GM12878 (cell line): Measurements from ENCODE around the gene SEMA4F. TPM values are rescaled to one million over a fixed set of nuclear protein-coding genes. Genes with fewer than 3 reads are reported as not detected.

Experiments used
- ATAC-seq: fragments of 200-7000 bp; cut with Tn5 transposase; 3 replicates; pipeline ENCODE4 v1.9.1; 2020; ENCODE audit warnings: mild to moderate bottlenecking, moderate library complexity
- BruUV-seq: library from RNA; stranded (reverse); fragments of 400-500 nt; replicated peaks from 2 replicates; lab custom pipeline; 2021; lab: Mats Ljungman, UMichigan
- CTCF ChIA-PET: fragments of 300-600 bp; sonication (Branson Sonifier 250); formaldehyde crosslinking; extraction: SDS; loops from one replicate; lab custom pipeline; 2021; ENCODE audit warnings: inconsistent platforms; lab: Yijun Ruan, JAX
- POLR2A ChIA-PET: fragments of 350-600 bp; formaldehyde crosslinking; extraction: SDS; loops from one replicate; lab custom pipeline; 2021; ENCODE audit warnings: inconsistent platforms; lab: Charles Lee
- RAD21 ChIA-PET: fragments of 300-600 bp; sonication (Branson Sonifier 250); formaldehyde crosslinking; loops from one replicate; lab custom pipeline; 2023; ENCODE audit warnings: antibody characterized with exemption; ENCODE audit not compliant: unreplicated experiment; lab: Charles Lee
- SMC1A ChIA-PET: fragments of 300-600 bp; sonication (Branson Sonifier 250); formaldehyde crosslinking; loops from one replicate; lab custom pipeline; 2023; ENCODE audit not compliant: unreplicated experiment, uncharacterized antibody; lab: Charles Lee
- DNase-seq: peaks from one replicate; pipeline ENCODE4 v3.0.0-alpha.2; 2011; ENCODE audit warnings: low read depth, low spot score
- FAIRE-seq: peaks from 3 replicates; lab custom pipeline; 2011; peaks lifted over from hg19 to GRCh38; lab: Jason Lieb, UNC
- H2AFZ ChIP-seq: 2 replicates; pipeline ENCODE4 v1.6.0; 2011; ENCODE audit warnings: low read depth, low read length, control low read depth; ENCODE audit not compliant: control insufficient read depth
- H3K27ac ChIP-seq: 2 replicates; pipeline ENCODE4 v1.5.1; 2011; ENCODE audit warnings: control low read depth; ENCODE audit not compliant: control insufficient read depth, insufficient read depth
- H3K27me3 ChIP-seq, 2 experiments: replicated peaks in 1 of 2; 2 replicates each; pipeline versions ENCODE4 v1.6.0 to v1.6.1; 2011; ENCODE audit warnings: low read length in 1 of 2; ENCODE audit not compliant: control insufficient read depth in 2 of 2, insufficient read depth in 2 of 2
- H3K36me3 ChIP-seq, 2 experiments: 2 replicates each; pipeline ENCODE4 v1.5.1; 2011; ENCODE audit warnings: low read length in 1 of 2; ENCODE audit not compliant: control insufficient read depth in 2 of 2, insufficient read depth in 2 of 2
- H3K4me1 ChIP-seq: 2 replicates; pipeline ENCODE4 v1.6.1; 2011; ENCODE audit warnings: mild to moderate bottlenecking, low read length, moderate library complexity, mixed read lengths; ENCODE audit not compliant: control insufficient read depth, insufficient read depth
- H3K4me2 ChIP-seq: 2 replicates; pipeline ENCODE4 v1.6.0; 2011; ENCODE audit warnings: control low read depth; ENCODE audit not compliant: control insufficient read depth, insufficient read depth
- H3K4me3 ChIP-seq: fragments of 200-600 bp; sonication (generic); 2 replicates; pipeline ENCODE4 v1.5.1; 2016
- H3K79me2 ChIP-seq: 2 replicates; pipeline ENCODE4 v1.6.0; 2011; ENCODE audit warnings: low read length; ENCODE audit not compliant: control insufficient read depth, insufficient read depth
- H3K9ac ChIP-seq: 2 replicates; pipeline ENCODE4 v1.8.0; 2011; ENCODE audit warnings: low read length, control low read depth, mixed read lengths; ENCODE audit not compliant: control insufficient read depth, insufficient read depth
- H3K9me3 ChIP-seq: replicated peaks from 3 replicates; pipeline ENCODE4 v1.5.1; 2011; ENCODE audit warnings: mild to moderate bottlenecking, low read length; ENCODE audit not compliant: control insufficient read depth, insufficient read depth
- H4K20me1 ChIP-seq: 2 replicates; pipeline ENCODE4 v1.6.0; 2011; ENCODE audit not compliant: control insufficient read depth, insufficient read depth
- BHLHE40 ChIP-seq, 2 experiments: fragments of 450-650 bp in 1 of 2; IDR thresholded peaks; 2 replicates each; pipeline ENCODE4 v1.6.1; 2011 to 2017; ENCODE audit warnings: low read depth in 2 of 2, borderline replicate concordance in 1 of 2, improper control_type of control experiment in 1 of 2, low read length in 1 of 2, mild to moderate bottlenecking in 1 of 2
- CHD4 ChIP-seq: fragments of 200-600 bp; sonication (generic); IDR thresholded peaks from 2 replicates; pipeline ENCODE4 v1.6.1; 2016; ENCODE audit warnings: mild to moderate bottlenecking
- EED ChIP-seq: sonication (generic); IDR thresholded peaks from 2 replicates; pipeline ENCODE4 v1.6.1; 2016; ENCODE audit warnings: antibody characterized with exemption, low read depth
- IRF4 ChIP-seq: IDR thresholded peaks from 2 replicates; pipeline ENCODE4 v1.6.1; 2011; ENCODE audit warnings: low read depth, low read length
- JUND ChIP-seq: IDR thresholded peaks from 2 replicates; pipeline ENCODE4 v1.6.1; 2012; ENCODE audit warnings: low read depth, mild to moderate bottlenecking, low read length, improper control_type of control experiment, moderate library complexity
- MAX ChIP-seq: IDR thresholded peaks from 2 replicates; pipeline ENCODE4 v1.6.1; 2012; ENCODE audit warnings: low read depth, low read length, improper control_type of control experiment
- MTA3 ChIP-seq: IDR thresholded peaks from 2 replicates; pipeline ENCODE4 v1.6.1; 2012; ENCODE audit warnings: low read length, inconsistent platforms, borderline replicate concordance
- MYB ChIP-seq: fragments of 150-350 bp; IDR thresholded peaks from 2 replicates; pipeline ENCODE4 v1.6.1; 2014; ENCODE audit warnings: mild to moderate bottlenecking, low read depth, low read length, borderline replicate concordance
- NBN ChIP-seq: fragments of 450-650 bp; IDR thresholded peaks from 2 replicates; pipeline ENCODE4 v1.6.1; 2016
- NRF1 ChIP-seq: conservative IDR thresholded peaks from 2 replicates; pipeline ENCODE4 v1.6.1; 2011; ENCODE audit warnings: mild to moderate bottlenecking, low read depth, low read length, improper control_type of control experiment
- PAX5 ChIP-seq: IDR thresholded peaks from 2 replicates; pipeline ENCODE4 v1.6.1; 2011; ENCODE audit warnings: low read depth, low read length, borderline replicate concordance
- POLR2AphosphoS2 ChIP-seq: IDR thresholded peaks from 2 replicates; pipeline ENCODE4 v1.6.1; 2011; ENCODE audit warnings: low read depth, mild to moderate bottlenecking, low read length, improper control_type of control experiment, moderate library complexity
- SMAD1 ChIP-seq: fragments of 450-650 bp; IDR thresholded peaks from 2 replicates; pipeline ENCODE4 v1.6.1; 2018; ENCODE audit warnings: mild to moderate bottlenecking, low read depth; ENCODE audit not compliant: partially characterized antibody
- SREBF1 ChIP-seq: IDR thresholded peaks from 2 replicates; pipeline ENCODE4 v1.6.1; 2012; ENCODE audit warnings: mild to moderate bottlenecking, low read length
- ZBTB4 ChIP-seq: fragments of 450-650 bp; formaldehyde crosslinking; IDR thresholded peaks from 2 replicates; pipeline ENCODE4 v1.4.0; 2022; ENCODE audit warnings: mild to moderate bottlenecking, moderate library complexity
- ZNF24 ChIP-seq: fragments of 450-650 bp; IDR thresholded peaks from 2 replicates; pipeline ENCODE4 v1.6.1; 2017; ENCODE audit warnings: antibody characterized with exemption, mild to moderate bottlenecking
- ZNF274 ChIP-seq: IDR thresholded peaks from one replicate; pipeline ENCODE4 v1.8.0; 2011; ENCODE audit not compliant: insufficient read length, insufficient read depth
- ZSCAN29 ChIP-seq: fragments of 450-650 bp; IDR thresholded peaks from 2 replicates; pipeline ENCODE4 v1.6.1; 2017; ENCODE audit warnings: mild to moderate bottlenecking, moderate library complexity
- WGBS: methylation state at CpG from one replicate; pipeline ENCODE4 v1.1.6; 2016; ENCODE audit warnings: low lambda C conversion rate; ENCODE audit not compliant: insufficient replicate concordance, insufficient coverage; ENCODE audit errors: missing lambda C conversion rate; 5-methylcytosine and 5-hydroxymethylcytosine counted together
- in situ Hi-C: fragments of 300-500 bp; cut with MboI; formaldehyde crosslinking; loops from 9 replicates; pipeline ENCODE4 v1.14.3; 2018; ENCODE audit warnings: mixed read lengths
- intact Hi-C: fragments of 100-400 bp; cut with micrococcal nuclease; formaldehyde crosslinking; loops from one replicate; pipeline ENCODE4 v1.14.2; 2022; ENCODE audit not compliant: unreplicated experiment
- polyA plus RNA-seq, 11 experiments: library from polyadenylated mRNA; depleted of rRNA in 4 of 11; unstranded in 6 of 11; stranded (reverse) in 5 of 11; fragments of >200 nt; fragmentation: Nextera tagmentation in 4 of 11; fragmentation: Illumina TruSeq in 1 of 11; extraction: Ambion mirVana in 4 of 11; extraction: Trizol in 1 of 11; gene quantifications; 1 replicate in 1 of 11; 2 replicates in 10 of 11; pipeline versions ENCODE4 v1.2.1 to v1.2.3, GENCODE V29; 2011 to 2016; ENCODE audit warnings: inconsistent platforms in 2 of 11, missing spikeins in 2 of 11, low read depth in 1 of 11
- total RNA-seq, 4 experiments: library from RNA; depleted of rRNA in 3 of 4; stranded (reverse); fragments of >200 nt in 3 of 4; fragmentation: Illumina TruSeq in 1 of 4; extraction: Trizol in 1 of 4; gene quantifications; 2 replicates each; pipeline versions ENCODE4 v1.2.1 to v1.2.3, GENCODE V29; 2013 to 2021

Gene SEMA4F
- total and polyA plus RNA-seq, 10 of the 15 experiments (the other 5 are each of a cell fraction or from before 2014, with no cell fraction given), result 0.26 to 3.0 (median 2.1) TPM

DNA sequence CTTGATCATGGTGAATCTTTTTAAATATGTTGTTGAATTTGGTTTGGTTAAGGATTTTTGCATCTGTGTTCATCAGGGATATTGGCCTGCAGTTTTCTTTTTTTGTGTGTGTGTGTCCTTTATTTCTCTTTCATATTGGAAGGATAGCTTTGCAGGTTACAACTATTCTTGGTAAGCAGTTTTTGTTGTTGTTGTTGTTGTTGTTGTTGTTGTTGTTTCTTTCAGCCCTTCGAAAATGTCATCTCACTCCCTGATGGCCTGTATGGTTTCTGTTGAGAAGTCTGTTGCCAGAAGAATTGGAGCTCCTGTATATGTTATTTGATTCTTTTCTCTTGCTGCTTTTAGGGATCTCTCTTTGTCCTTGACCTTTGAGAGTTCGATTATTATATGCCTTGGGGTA is 74.8 kb downstream of the SEMA4F start:
- no peaks in the 10 kb centered on the region for H3K36me3 ChIP-seq
- ChIA-PET SMC1A (interaction anchor here (0.5 kb wide), 1 partner anchor 106 kb away, joined by 3 read pairs; no protein-coding TSS in a partner anchor), CTCF (no interaction called here), POLR2A (no interaction called here), RAD21 (no interaction called here)
- no peak overlapping the region for H2AFZ ChIP-seq
- DNase-seq (no peak), ATAC-seq (no peak), FAIRE-seq (no peak)
- no peak overlapping the region for H3K4me3 ChIP-seq
- H3K4me1 ChIP-seq, result no peaks in the 10 kb centered on the region
- intact Hi-C loops, result no loop called here
- H3K9me3 ChIP-seq, result no peaks in the 10 kb centered on the region; the same call in 1 of the 3 replicates
- in situ Hi-C loops, result no loop called here
- no peak overlapping the region for H3K27ac ChIP-seq
- no peak overlapping the region for H3K9ac ChIP-seq
- no peaks in the 10 kb centered on the region for H3K27me3 ChIP-seq
- H3K79me2 ChIP-seq, result no peaks in the 10 kb centered on the region
- TF ChIP-seq NBN (no peak), ZNF274 (no peak), MYB (no peak), SMAD1 (no peak)
- no peak overlapping the region for H3K4me2 ChIP-seq
- BruUV-seq, result no TSS peak
- no peaks in the 10 kb centered on the region for H4K20me1 ChIP-seq
- WGBS, result 0% methylated on average over 2 of the region's 2 CpGs

GRCh38 chr2:74730530-74730929 is 76.5 kb downstream of the SEMA4F start:
- no peaks in the 10 kb centered on the region for H3K79me2 ChIP-seq
- H3K4me1 ChIP-seq, result no peaks in the 10 kb centered on the region
- no TSS peak for BruUV-seq
- H3K36me3 ChIP-seq, result no peaks in the 10 kb centered on the region
- in situ Hi-C loops (no loop called here), intact Hi-C loops (no loop called here)
- no peak overlapping the region for H3K27ac ChIP-seq
- DNase-seq (no peak), ATAC-seq (no peak), FAIRE-seq (no peak)
- CTCF ChIA-PET, result no interaction called here
- no peaks in the 10 kb centered on the region; the same call in 1 of the 3 replicates for H3K9me3 ChIP-seq
- H3K4me2 ChIP-seq, result no peak overlapping the region
- H3K9ac ChIP-seq, result no peak overlapping the region
- no peak overlapping the region for H3K4me3 ChIP-seq
- no peaks in the 10 kb centered on the region for H3K27me3 ChIP-seq
- 2% methylated on average over 2 of the region's 2 CpGs for WGBS
- H4K20me1 ChIP-seq, result no peaks in the 10 kb centered on the region
- SMC1A ChIA-PET, result interaction anchor here (0.7 to 1.1 kb wide), 2 partner anchors 13 to 1079 kb away, joined by 3 to 4 read pairs; no protein-coding TSS in a partner anchor
- POLR2A ChIA-PET, result no interaction called here
- no peak overlapping the region for H2AFZ ChIP-seq
- RAD21 ChIA-PET, result no interaction called here
- no peak for TF ChIP-seq ZSCAN29
- TF ChIP-seq IRF4, result no peak
- TF ChIP-seq MAX, result no peak
- no peak for TF ChIP-seq NRF1
- no peak for TF ChIP-seq BHLHE40 (IDR thresholded peaks at IDR 0.05; ENCODE audit: borderline replicate concordance in 1 of 2, low read depth in 2 of 2, low read length in 1 of 2)
- TF ChIP-seq JUND, result no peak
- TF ChIP-seq EED, result no peak
- no peak for TF ChIP-seq ZBTB4
- TF ChIP-seq MTA3, result no peak
- TF ChIP-seq SREBF1, result no peak
- no peak for TF ChIP-seq CHD4
- TF ChIP-seq POLR2AphosphoS2, result no peak
- no peak for TF ChIP-seq PAX5
- no peak for TF ChIP-seq ZNF24
